ENCODE data around the gene TSC22D2.
A peak's percentile ranks its signal among the peaks of the same experiment; 100 is the strongest.
"Not testable (repeated sequence)": the region's sequence is repeated elsewhere in the genome, so short reads cannot be mapped to it uniquely, and the experiment has no call there.

The TSC22D2 gene

GRCh38 chr3:150494411-150494977, 86.4 kb downstream of the TSC22D2 start:
- DNase-seq, result no peak

GRCh38 chr3:150495149-150495548, 87.1 kb downstream of the TSC22D2 start:
- no peak for DNase-seq

DNA sequence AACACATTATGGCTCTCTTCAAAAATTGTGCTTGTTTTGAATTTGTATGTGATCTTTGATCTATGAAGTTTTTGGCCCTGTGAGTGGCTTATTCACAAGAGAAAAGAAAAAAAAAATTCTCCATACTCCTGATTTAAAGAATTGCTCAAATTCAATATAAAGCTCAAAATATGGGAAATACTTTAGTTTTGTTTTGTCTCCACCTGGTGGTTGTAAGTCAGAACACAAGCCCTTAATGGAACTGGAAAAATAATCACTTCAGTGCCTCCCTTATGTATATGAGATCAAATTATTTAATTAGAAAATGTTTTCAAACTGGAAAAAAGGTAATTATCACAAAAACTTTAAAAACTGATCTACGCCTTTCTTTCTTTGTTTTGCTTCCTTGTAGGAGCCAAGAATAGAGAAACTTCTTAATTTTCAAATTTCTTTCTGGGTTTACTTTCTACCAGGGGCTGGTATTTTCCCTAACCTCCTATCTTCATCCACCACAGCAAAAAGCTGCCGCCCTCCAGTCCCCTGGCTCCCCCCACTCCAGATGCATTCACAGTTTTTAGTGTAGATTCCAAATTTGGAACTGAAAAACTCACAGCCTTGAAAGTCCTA, 87.6 kb downstream of the TSC22D2 start:
- peak; percentile 56 for DNase-seq

- DNase-seq, result no peak
These were observed 89.9 kb downstream of the TSC22D2 start for GRCh38 chr3:150497956-150498355.

- DNase-seq, result not testable (repeated sequence)
These were observed 92.9 kb downstream of the TSC22D2 start for GRCh38 chr3:150500960-150501359.

DNA sequence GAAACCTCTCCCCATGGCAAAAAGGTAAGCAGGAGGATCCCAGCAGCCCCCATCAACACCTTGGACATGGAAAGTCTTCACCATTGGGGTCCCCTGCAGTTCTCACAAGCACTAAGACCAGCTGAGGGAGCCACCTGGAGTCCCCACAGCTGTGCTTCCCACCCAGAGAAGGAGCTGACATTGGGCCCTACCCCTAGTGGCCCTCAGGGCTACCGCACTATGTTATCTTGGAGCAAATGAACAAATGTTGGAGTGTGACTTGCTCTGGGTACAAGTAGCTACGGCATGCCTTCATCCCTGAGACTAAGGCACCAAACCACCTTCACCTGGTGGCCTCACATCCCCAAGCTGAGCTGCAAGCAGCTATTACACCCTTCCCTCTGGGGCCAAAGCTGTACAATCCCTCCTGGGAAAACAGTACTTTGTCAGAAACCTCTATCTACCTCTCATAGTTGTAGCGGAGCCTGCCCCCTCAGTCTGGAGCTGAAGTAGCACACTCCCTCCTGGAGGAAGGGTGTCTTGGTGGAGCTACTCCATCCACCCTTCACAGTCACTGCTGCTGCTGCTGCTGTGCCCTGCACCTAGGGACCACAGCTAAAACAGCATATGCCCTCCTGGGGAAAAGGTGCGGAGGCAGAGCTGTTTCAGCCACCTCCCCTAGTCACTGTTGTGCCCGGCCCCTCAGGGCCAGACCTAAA, 95.5 kb downstream of the TSC22D2 start:
- DNase-seq, result peak; percentile 17

DNA sequence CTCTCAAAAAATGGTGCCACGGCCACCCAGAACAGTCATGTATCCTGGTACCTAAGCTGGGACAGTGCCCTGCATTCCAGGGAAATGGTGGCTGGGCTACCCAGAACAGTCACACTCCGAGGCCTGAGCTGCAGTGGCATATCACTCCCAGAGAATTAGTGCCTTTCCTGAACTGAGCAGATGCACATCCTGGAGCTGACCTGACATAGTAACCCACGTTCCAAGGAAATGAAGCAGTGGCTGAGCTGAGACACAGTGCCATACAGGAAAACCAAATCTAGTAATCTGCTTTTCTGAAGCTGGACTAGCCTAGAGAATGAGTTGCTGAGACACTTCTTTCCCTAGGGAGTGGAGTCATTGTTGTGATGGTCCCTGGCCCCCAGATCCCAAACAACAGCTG, 96.4 kb downstream of the TSC22D2 start:
- DNase-seq, result no peak

DNA sequence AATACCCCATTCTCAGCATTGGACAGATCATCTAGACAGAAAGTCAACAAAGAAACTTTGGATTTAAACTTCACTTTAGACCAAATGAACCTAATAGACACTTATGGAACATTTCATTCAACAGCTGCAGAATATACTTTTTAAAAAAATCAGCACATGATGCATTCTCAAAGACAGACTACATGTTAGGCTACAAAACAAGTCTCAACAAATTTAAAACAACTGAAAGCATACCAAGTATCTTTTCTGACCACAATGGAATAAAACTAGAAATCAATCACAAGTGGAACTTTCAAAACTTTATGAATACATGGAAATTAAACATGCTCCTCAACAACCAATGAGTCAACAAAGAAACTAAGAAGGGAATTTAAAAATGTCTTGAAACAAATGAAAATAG, 100.3 kb downstream of the TSC22D2 start:
- DNase-seq, result no peak

DNA sequence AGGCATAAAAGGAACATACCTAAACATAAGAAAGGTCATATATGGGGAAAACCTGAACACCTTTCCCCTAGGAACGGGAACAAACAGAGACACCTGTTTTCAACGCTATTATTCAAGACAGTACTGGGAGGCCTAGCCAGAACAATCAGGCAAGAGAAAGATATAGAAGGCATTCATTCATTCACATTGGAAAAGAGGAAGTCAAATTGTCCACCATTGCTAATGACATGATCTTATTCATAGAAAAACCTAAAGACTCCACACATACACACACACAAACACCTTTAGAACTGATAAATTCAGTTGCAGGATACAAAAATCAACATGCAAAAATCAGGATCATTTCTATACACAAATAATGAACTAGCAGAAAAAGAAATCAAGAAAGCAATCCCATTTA, 101.7 kb downstream of the TSC22D2 start:
- no peak for DNase-seq

DNA sequence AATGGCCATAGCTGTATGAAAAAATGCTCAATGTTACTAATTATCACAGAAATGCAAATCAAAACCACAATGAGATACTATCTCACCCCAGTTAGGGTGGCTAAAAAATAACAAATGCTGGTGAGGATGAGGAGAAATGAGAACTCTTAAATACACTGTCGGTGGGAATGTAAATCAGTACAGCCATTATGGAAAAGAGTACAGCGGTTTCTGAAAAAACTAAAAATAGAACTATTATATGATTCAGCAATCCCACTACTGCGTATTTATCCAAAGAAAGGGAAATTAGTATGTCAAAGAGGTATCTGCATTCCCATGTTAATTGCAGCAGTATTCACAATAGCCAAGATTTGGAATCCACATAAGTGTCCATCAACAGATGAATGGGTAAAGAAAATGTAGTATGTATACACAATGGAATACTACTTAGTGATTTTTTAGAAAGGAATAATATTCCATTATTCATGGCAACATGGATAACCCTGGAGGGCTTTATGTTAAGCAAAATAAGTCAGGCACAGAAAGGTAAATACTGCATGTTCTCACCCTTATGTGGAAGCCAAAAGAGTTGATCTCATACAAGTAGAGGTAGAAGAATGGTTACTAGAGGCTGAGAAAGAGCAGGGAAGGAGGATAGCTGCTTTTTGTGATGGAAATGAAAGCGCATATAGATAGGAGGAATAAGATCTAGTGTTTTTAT, 103.2 kb downstream of the TSC22D2 start:
- DNase-seq, result no peak

GRCh38 chr3:150515210-150515609, 107.1 kb downstream of the TSC22D2 start:
- DNase-seq, result no peak

Data from NCI-H82 (cell line).